H1 (cell line): ENCODE measurements around the gene CLEC18C.
"Not testable (repeated sequence)": the region's sequence is repeated elsewhere in the genome, so short reads cannot be mapped to it uniquely, and the experiment has no call there.

Experiments
- CHD2 ChIP-seq: IDR thresholded peaks from 2 replicates; pipeline ENCODE4 v1.6.1; 2012; ENCODE audit warnings: low read length, improper control_type of control experiment
- CREB1 ChIP-seq: IDR thresholded peaks from 2 replicates; pipeline ENCODE4 v1.6.1; 2012; ENCODE audit warnings: inconsistent platforms
- EZH2 ChIP-seq: fragments of 200-600 bp; sonication (generic); IDR thresholded peaks from 2 replicates; pipeline ENCODE4 v1.7.1; 2012; ENCODE audit warnings: low read depth, mild to moderate bottlenecking, moderate library complexity, low read length, inconsistent platforms; ENCODE audit not compliant: severe bottlenecking
- MAFK ChIP-seq: IDR thresholded peaks from 2 replicates; pipeline ENCODE4 v1.6.1; 2012; ENCODE audit warnings: low read depth, mild to moderate bottlenecking, improper control_type of control experiment, low read length
- POLR2AphosphoS5 ChIP-seq: IDR thresholded peaks from 2 replicates; pipeline ENCODE4 v1.6.1; 2011; ENCODE audit warnings: low read depth, low read length
- TAF1 ChIP-seq: IDR thresholded peaks from 2 replicates; pipeline ENCODE4 v1.6.1; 2011; ENCODE audit warnings: mild to moderate bottlenecking, low read depth, low read length
- TCF12 ChIP-seq: IDR thresholded peaks from 2 replicates; pipeline ENCODE4 v1.6.1; 2011; ENCODE audit warnings: low read depth, mild to moderate bottlenecking, low read length
- ZNF274 ChIP-seq: IDR thresholded peaks from 2 replicates; pipeline ENCODE4 v1.7.0; 2012; ENCODE audit warnings: low read length, borderline replicate concordance; ENCODE audit errors: extremely low read depth
- TF ChIP-seq, protein P1 (sequence below), 3 experiments: IDR thresholded peaks; 1 replicate in 2 of 3; 2 replicates in 1 of 3; pipeline versions ENCODE4 v1.5.1 to v1.6.1; 2011; ENCODE audit warnings: low read length in 3 of 3, mild to moderate bottlenecking in 3 of 3, inconsistent platforms in 2 of 3, low read depth in 1 of 3, moderate library complexity in 1 of 3; ENCODE audit not compliant: insufficient read depth in 1 of 3; ENCODE audit errors: control extremely low read depth in 1 of 3
- TF ChIP-seq, protein P2 (sequence below): IDR thresholded peaks from 2 replicates; pipeline ENCODE4 v1.6.1; 2011; ENCODE audit warnings: low read depth, mild to moderate bottlenecking, low read length; ENCODE audit not compliant: insufficient read depth

DNA sequence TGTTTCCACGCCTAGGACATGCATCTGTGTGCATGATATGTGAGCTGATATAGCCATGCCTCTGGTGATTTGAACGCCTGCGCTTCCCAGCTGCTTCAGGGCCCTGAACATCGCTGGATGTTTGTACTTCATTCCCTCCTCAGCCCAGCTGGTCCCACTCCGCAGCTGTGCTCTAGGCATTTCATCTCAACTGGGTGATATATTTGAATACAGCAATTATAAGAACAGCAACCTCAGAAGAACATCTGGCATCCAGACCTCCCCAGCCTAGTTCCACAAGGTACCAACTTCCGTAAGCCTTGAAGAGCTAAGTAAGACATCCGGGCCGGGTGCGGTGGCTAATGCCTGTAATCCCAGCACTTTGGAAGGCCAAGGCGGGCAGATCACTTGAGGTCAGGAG, 6.9 kb upstream of the CLEC18C start:
- TF ChIP-seq, protein P1, sequence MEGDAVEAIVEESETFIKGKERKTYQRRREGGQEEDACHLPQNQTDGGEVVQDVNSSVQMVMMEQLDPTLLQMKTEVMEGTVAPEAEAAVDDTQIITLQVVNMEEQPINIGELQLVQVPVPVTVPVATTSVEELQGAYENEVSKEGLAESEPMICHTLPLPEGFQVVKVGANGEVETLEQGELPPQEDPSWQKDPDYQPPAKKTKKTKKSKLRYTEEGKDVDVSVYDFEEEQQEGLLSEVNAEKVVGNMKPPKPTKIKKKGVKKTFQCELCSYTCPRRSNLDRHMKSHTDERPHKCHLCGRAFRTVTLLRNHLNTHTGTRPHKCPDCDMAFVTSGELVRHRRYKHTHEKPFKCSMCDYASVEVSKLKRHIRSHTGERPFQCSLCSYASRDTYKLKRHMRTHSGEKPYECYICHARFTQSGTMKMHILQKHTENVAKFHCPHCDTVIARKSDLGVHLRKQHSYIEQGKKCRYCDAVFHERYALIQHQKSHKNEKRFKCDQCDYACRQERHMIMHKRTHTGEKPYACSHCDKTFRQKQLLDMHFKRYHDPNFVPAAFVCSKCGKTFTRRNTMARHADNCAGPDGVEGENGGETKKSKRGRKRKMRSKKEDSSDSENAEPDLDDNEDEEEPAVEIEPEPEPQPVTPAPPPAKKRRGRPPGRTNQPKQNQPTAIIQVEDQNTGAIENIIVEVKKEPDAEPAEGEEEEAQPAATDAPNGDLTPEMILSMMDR (IDR thresholded peaks at IDR 0.05; ENCODE audit: control extremely low read depth in 1 of 3, insufficient read depth in 1 of 3, low read depth in 1 of 3, low read length in 3 of 3) = not testable (repeated sequence)
- TF ChIP-seq TCF12, CREB1, TAF1, EZH2, POLR2AphosphoS5, CHD2, ZNF274, MAFK: not testable (repeated sequence)
- TF ChIP-seq, protein P2, sequence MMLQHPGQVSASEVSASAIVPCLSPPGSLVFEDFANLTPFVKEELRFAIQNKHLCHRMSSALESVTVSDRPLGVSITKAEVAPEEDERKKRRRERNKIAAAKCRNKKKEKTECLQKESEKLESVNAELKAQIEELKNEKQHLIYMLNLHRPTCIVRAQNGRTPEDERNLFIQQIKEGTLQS = not testable (repeated sequence)
